NCI-H2107 treated with DMSO at 0.1 percent for 48 hours (cell line): ENCODE results near the gene TNIK.
"Not testable (repeated sequence)": the region's sequence is repeated elsewhere in the genome, so short reads cannot be mapped to it uniquely, and the experiment has no call there.

Source experiments
- DNase-seq: peaks from one replicate; lab custom pipeline; 2025; ENCODE audit not compliant: unreplicated experiment; lab: John Stamatoyannopoulos, UW

Gene TNIK

GRCh38 chr3:171446801-171447578 lies 13.2 kb downstream of the TNIK start:
- DNase-seq, result no peak

GRCh38 chr3:171446301-171446700 lies 13.9 kb downstream of the TNIK start:
- no peak for DNase-seq

GRCh38 chr3:171445620-171446204 lies 14.5 kb downstream of the TNIK start:
- no peak for DNase-seq

GRCh38 chr3:171444001-171444690 lies 16.1 kb downstream of the TNIK start:
- DNase-seq, result no peak

- DNase-seq, result no peak
Observed at GRCh38 chr3:171443211-171443957, 16.8 kb downstream of the TNIK start.

- no peak for DNase-seq
Observed at GRCh38 chr3:171442184-171442583, 18.0 kb downstream of the TNIK start.

GRCh38 chr3:171441381-171441780 lies 18.8 kb downstream of the TNIK start:
- no peak for DNase-seq

- DNase-seq, result no peak
Observed at GRCh38 chr3:171439996-171440395, 20.2 kb downstream of the TNIK start.

GRCh38 chr3:171437115-171437756 lies 23.0 kb downstream of the TNIK start:
- DNase-seq, result no peak

- no peak for DNase-seq
Observed at GRCh38 chr3:171436380-171436779, 23.8 kb downstream of the TNIK start.

- no peak for DNase-seq
Observed at GRCh38 chr3:171435757-171436156, 24.4 kb downstream of the TNIK start.

GRCh38 chr3:171435143-171435542 lies 25.1 kb downstream of the TNIK start:
- DNase-seq, result no peak

GRCh38 chr3:171432548-171432947 lies 27.7 kb downstream of the TNIK start:
- no peak for DNase-seq

- DNase-seq, result no peak
Observed at GRCh38 chr3:171431550-171431949, 28.7 kb downstream of the TNIK start.

GRCh38 chr3:171430530-171430929 lies 29.7 kb downstream of the TNIK start:
- no peak for DNase-seq

- DNase-seq, result no peak
Observed at GRCh38 chr3:171429635-171430034, 30.6 kb downstream of the TNIK start.

GRCh38 chr3:171428892-171429291 lies 31.3 kb downstream of the TNIK start:
- no peak for DNase-seq

- no peak for DNase-seq
Observed at GRCh38 chr3:171428321-171428787, 31.9 kb downstream of the TNIK start.

- DNase-seq, result no peak
Observed at GRCh38 chr3:171427771-171428320, 32.4 kb downstream of the TNIK start.

GRCh38 chr3:171424063-171424462 lies 36.1 kb downstream of the TNIK start:
- not testable (repeated sequence) for DNase-seq
